ENCODE measurements around the gene IRF7.

The IRF7 gene

DNA sequence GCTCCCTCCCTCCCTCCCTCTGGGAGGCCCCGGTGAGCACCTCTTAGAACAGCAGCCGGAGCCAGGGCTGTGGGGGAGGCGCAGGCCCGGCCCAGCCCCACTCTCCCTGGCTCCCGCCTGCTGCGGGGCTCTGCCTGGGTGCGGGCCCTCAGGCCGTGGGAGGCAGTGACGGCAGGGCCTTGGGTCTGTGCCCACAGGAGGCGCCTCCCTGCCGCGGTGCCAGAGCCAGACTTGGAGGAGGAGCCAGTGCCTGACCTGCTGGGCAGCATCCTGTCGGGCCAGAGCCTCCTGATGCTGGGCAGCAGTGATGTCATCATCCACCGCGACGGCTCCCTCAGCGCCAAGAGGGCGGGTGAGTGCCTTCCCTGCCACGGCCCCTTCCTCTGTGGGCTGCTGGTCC, 9.5 kb downstream of the IRF7 start:
- peak in 1 of 2 experiments; percentile 24 for DNase-seq

GRCh38 chr11:605286-606129, 10.2 kb downstream of the IRF7 start:
- no peak for DNase-seq

DNA sequence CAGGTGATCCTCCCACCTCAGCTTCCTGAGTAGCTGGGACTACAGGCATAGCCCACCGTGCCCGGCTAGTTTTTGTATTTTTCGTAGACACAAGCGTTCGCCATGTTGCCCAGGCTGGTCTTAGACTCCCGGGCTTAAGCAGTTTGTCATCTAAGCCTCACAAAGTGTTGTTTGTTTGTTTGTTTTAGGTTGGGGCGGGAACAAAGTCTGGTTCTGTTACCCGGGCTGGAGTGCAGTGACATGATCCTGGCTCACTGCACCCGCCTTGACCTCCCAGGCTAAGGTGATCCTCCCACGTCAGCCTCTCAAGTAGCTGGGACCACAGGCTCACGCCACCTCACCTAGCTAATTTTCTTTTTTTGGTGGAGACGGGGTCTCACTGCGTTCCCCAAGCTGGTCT, 12.6 kb downstream of the IRF7 start:
- DNase-seq = no peak

DNA sequence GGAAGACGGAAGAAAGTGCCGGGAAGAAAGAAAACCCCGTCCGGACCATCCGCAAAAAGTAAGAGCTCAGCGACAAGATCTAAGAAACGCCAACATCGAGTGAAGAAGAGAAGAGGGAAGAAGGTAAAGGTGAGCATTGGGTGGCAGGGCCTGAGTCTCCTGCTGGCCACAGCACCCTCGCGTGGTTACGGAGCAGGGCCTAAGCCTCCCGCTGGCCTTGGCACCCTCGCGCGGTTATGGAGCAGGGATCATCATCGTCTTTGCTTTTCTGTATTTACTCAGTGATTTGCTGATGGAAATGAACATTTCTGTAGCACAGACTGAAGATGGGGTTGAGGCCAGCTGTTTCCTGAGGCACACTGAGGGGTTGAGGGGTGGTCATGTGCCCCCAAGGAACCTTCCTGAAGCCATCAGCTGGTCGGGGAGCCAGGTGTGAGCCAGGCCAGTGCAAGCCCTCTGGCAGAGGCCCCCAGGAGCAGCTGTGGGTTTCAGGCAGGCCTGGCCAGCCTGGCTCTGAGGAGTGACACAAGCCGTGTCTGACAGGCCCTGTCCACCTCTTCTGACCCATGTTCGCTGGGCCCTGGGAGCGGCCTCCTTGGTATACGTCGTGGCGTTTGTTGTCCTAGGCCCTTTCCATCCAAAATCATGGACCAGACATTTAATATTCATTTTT, 14.0 kb downstream of the IRF7 start:
- no peak for DNase-seq

DNA sequence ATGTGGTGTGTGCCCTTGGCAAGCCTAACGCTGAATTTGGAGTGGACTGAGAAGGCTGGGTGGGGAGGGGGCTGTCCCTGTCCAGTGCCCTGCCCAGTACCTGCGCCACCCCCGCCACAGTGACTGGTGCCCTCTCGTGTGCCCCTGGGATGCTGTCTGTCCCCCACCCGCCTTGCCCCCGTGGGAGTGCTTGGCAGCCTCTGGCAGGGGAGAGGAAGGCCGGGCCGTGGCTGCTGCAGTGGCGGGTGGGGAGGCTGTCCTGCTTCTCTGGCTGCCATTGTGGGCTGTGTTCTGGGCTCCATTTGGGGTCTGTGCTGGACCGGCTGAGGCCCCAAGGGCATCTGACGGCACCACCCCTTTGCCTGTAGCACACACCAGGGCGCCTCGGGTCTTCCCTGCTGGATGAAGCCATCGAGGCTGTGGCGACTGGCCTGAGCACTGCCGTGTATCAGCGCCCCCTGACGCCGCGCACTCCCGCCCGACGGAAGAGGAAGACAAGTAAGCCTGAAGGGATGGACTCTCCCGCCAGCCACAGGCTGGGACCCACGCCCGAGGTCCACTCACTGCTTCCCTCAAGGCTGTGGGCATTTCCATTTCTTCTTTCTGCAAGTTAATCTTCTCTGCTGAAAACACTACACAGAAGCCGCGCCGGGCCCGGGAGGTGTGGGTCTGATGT, 17.6 kb downstream of the IRF7 start:
- no peak for DNase-seq

DNA sequence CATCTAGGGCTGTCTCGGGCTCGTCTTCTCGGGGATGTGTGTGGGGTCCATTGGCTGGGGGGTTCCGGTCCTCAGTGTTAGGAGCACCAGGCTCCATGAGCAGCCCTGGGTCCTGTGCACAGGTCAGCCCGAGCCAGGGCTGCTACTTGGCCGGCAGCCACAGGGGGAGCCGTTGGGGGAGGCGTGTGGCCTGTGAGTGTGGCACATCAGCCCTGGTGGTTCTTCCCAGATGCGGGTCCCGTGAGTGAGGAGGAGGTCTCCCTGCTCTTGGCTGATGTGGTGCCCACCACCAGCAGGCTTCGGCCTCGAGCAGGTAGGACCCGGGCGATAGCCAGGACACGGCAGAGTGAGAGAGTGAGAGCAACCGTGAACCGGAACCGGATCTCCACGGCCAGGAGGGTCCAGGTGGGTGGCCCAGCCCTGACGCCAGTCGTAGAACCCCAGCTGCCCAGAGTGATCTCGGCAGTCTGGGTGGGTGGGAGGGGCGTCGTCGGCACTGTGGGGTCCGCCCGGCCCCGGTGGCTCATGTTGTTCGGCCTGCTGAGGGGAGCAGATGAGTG, 18.5 kb downstream of the IRF7 start:
- DNase-seq = no peak

- no peak for DNase-seq
Observed at GRCh38 chr11:596374-596773, 19.4 kb downstream of the IRF7 start.

- no peak for DNase-seq
Observed at GRCh38 chr11:595400-595799, 20.4 kb downstream of the IRF7 start.

DNA sequence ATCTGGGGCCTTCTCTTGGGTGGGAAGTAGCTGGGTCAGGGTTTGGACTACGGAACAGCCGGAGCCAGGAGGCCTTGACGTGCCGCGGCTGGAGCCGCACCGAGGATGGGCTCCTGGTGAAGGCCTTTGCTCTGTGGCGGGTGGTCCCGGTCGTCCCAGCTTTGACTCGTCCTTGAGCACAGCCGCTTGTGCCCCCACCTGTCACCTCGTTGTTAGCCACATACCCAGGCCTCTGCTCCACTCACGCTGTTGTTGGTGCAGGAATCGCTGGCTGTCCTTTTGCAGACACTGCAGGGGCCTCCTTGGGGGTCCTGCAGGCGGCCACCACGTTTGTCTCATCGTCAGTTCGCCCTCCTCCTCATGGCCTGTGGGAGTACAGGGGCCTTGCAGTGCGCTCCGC, 22.4 kb downstream of the IRF7 start:
- DNase-seq = no peak

- no peak for DNase-seq
Observed at GRCh38 chr11:592918-593317, 22.8 kb downstream of the IRF7 start.

DNA sequence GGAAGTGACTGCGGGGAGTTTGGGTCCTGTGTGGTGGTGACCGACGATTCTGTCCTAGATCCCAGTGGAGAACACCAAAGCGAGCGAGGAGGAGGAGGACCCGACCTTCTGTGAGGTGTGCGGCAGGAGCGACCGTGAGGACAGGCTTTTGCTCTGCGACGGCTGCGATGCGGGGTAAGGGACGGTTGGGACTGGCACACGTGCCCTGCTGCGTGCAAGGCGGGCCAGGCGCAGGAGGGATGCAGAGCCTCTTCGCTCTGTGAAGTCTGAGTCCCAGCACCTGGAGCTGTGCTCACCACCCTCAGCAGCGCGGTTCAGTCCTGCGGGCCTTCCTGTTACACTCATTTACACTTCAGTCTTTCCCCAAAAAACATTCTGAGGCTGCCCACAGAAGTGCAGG, 23.2 kb downstream of the IRF7 start:
- no peak for DNase-seq

DNA sequence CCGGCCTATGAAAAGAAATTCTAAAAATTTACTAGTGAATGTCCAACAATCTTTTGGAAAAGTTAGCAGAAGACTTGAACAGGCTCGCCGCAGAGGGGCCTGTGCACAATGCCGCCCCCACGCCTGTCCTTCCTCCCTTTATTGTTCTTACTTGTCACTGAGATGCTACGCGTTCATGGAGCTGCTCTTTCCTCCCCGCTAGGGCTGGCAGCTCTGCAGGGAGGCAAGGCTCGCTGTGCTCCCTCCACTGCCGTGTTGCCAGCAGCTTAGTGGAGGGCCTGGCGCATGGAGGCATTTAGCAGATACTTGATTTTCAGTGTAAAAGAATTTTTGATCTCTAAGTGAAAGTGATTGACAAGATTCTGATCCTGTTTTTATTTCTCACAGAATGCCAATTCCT, 24.8 kb downstream of the IRF7 start:
- DNase-seq = no peak

GRCh38 chr11:589798-590197, 26.0 kb downstream of the IRF7 start:
- DNase-seq = no peak

- no peak for DNase-seq
Observed at GRCh38 chr11:587978-588380, 27.8 kb downstream of the IRF7 start.

GRCh38 chr11:587546-587945, 28.2 kb downstream of the IRF7 start:
- no peak for DNase-seq

DNA sequence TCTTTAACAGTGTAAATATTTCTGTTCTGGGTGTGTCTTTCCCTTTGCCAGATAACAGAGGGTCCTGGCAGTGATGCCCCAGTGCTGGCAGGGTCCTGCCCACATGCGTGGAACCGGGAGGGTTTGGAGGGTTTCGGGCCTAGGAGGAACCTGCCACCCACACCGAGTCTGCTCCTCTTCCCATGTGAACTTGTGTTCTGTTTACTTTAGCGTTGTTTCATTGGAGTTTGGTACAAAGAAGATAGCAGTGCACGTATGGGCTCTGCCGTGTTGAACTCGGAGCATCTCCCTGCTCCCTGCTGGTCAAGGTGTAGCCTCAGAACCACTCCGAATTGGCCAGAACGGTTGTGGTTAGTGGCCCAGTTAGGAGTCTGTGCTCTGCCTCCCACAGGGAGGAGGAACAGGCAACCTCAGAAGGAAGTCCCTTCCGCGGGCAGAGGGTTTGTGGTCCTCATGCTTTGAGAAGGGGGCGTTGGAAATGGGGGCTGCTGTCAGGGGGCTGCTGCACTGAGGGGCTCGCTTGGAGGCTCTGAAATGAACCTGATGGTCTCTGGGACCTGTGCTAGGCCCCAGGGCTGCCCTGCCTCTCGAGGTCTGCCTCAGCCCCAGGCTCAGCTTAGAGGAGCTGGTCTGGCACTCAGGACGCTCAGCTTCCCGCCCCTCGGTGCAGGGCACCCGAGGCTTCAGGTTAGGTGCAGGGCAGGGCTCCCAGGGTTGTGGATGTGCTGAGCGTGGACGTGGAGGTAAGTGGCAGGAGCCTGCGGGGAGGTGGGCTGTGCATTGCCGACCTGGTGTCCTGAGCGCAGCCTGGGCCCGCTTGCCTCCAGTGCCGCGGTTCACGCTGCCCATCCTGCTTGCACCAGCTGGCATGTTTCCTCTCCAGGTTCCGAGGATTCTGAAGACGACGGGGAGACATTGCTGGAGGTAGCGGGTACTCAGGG, 29.1 kb downstream of the IRF7 start:
- no peak for DNase-seq

GRCh38 chr11:584287-584686, 31.5 kb downstream of the IRF7 start:
- no peak for DNase-seq

GRCh38 chr11:581752-582151, 34.0 kb downstream of the IRF7 start:
- no peak for DNase-seq

DNA sequence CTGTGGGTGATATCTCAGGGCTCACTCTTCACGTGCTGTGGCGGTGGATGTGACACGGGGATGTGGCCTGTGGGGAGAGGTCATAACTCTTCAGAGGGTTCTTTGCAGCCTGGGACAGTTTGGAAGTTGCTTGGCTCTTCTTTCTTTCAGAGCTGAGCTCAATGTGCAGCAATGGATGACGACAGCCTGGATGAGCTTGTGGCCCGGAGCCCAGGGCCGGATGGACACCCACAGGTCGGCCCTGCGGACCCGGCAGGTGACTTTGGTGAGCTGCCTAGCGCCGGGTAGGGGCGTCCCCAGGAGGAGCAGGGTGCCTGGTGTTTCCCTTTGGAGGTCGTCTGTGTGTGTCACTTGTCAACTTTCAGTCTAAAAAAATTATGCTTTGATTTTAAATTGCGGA, 34.4 kb downstream of the IRF7 start:
- no peak for DNase-seq

DNA sequence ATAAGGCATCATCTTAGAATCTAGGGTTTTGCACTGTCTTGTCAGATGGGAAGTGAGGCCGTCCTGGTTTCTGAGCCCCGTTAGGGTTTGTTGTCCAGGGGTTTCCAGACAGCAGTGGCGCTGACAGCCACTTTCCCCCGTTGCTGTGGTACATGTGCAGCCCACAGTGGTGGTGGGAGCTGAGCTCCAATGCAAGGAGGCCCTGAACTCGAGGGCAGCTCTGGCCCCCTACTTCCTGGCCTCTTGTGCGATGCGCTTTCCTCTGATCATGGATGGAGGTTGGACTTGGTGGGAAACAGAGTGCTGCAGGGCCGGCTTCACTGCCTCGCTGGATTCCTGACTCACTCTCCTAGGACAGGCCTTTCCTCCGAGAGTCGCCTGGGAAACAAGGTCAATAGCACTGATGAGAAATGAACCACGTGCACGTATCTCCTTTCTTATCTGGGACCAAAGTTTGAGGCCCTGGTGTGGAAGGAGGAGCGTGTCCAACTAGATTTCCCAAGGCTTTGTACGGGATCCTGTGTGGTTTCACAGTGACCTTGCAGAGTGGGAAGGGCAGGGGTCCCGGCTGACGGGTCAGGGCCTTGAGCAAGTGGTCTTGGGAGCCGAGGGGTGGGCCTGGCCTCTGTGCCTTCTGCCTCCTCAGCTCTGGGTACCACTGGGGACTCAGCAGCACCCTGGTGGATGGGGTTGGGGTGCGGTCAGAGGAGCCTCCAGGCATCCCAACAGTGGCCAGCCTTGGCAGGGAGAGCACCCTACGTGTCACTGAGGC, 35.7 kb downstream of the IRF7 start:
- DNase-seq = no peak

DNA sequence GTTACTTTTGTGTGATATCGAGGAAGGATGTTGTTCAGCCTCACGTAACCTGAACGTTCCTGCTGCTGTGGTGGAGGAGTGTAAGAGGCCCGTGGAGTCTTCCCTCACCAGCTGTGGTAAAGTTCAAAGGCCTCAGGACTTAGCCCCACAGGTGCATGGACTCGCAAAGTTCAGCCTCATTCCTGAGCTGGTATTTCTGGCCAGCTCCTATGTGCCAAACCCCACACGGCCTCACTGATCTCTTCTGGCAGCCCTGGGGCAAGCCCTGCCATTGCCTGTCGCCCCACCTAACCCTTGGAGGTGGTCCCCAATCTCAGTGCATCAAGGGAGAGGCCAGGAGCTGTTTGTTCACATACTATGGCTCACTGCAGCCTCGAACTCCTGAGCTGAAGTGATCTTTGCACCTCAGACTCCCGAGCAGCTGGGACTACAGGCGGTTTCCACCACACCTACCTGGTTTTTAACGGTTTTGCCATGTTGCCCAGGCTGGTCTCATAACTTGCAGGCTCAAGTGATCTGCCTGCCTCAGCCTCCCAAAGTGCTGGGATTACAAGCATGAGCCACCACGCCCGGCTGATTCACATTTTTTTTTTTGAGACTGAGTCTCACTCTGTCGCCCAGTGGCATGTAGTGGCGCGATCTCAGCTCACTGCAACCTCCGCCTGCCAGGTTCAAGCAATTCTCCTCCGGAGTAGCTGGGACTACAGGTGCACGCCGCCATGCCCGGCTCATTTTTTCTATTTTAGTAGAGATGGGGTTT, 37.3 kb downstream of the IRF7 start:
- no peak for DNase-seq
